Fibroblast of skin of abdomen (primary cell): ENCODE data around the gene OR6Q1.

Experiments
- DNase-seq: peaks from one replicate; pipeline ENCODE4 v3.0.0-alpha.2; 2013

The OR6Q1 gene

DNA sequence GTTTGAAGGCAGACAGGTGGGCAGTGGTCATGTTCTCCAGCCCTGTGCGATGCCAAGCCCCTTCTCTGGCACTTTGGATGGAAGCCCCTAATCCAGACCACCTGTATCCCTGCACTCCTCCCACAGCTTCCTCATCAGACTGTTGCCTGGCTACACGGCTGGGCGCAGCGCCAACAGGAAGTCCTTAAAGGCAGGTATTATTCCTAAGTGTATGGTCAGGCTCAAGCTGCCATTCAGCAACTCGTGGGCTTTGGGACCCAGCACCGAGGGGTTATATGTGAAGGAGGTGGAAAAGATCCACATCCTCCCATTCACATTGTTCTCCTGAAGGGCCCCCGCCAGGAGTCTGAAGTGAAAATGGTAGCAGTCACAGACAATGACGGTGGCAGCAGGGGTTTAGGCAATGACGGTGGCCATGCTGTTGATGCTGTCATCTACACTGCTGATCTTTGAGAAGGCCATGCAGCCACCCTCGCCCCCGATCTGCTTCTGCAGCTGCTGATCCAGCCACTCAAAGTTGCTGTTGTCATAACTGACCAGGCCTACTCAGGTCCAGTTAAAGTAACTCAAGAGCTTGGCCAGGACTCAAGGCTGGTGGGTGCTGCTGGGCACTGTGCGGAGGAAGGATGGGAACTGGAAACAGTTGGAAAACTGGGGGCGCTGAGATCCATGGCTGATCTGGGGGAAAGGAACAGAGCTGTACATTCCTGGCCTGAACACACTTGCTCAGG is 27.7 kb downstream of the OR6Q1 start:
- DNase-seq = peak; percentile 6

- peak; percentile 90 for DNase-seq
Observed at GRCh38 chr11:58059007-58059350, 28.2 kb downstream of the OR6Q1 start.

- DNase-seq = no peak
Observed at GRCh38 chr11:58060535-58060934, 29.8 kb downstream of the OR6Q1 start.

GRCh38 chr11:58060939-58061672 is 30.4 kb downstream of the OR6Q1 start:
- DNase-seq = peak; percentile 24

DNA sequence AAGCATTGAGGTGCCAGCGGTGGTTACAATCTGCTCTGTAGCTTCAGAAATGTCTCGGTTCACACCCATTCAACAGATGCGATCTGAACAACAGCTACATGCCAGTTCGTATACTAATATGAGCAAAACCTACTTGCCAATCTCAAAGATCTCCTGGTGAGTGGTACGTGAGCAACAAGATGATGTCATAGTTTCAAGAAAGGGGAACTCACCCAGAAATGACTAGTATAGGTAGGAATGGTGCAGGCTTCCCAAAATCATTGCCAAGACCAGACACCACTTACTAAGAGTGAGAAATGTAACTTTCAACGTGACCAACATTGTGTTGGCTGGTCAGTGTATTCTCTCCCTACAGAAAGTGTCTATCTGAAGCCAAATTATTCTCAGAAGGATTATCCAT is 31.1 kb downstream of the OR6Q1 start:
- peak; percentile 73 for DNase-seq

DNA sequence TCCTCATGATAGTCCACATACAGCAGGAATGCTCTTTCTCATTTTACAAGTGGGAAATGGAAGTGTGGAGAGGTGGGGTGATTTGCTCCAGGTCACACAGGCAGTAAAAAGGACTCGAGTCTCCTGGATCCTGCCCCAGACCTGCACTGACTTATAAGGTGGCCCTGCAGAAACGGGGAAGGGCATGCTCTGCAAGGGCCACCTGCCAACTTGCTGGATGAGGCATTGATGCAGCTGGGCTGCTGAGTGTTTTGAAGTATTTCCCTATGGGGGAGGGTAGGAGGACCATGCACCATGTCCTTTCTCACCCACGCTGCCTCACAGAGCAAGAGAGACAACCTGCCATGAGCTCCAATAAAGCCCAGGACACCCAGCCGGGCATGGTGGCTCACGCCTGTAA is 36.9 kb downstream of the OR6Q1 start:
- no peak for DNase-seq

DNA sequence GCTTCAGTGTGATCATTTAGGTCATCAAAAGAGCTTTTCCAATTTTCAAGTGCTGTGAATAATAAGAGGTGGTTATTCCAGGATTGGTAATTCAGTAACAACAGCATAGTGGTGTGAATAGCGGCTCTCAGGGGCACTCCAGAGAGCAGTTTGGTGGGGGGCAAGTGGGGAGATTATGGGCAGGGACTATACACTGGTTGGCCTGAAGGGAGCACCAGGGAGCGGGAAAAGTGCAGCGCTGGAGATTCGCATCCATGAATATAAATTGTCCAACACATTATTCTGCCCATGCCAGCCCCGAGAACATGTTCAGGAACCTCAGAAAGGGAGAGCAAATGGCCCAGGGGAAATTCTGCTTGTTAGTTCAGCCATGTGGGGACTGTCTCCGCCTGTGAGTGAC is 37.9 kb downstream of the OR6Q1 start:
- DNase-seq = no peak

- no peak for DNase-seq
Observed at GRCh38 chr11:58070585-58070984, 39.8 kb downstream of the OR6Q1 start.

GRCh38 chr11:58075781-58076180 is 45.0 kb downstream of the OR6Q1 start:
- DNase-seq = no peak
